GM12892 (cell line): ENCODE data around the gene RPL36AL.

ENCODE experiments used
- POLR2A ChIP-seq: IDR thresholded peaks from 2 replicates; pipeline ENCODE4 v1.6.1; 2011; ENCODE audit warnings: low read depth, low read length, control low read depth
- POLR2AphosphoS5 ChIP-seq: IDR thresholded peaks from 2 replicates; pipeline ENCODE4 v1.6.1; 2011; ENCODE audit warnings: low read depth, low read length, control low read depth
- TAF1 ChIP-seq: IDR thresholded peaks from 2 replicates; pipeline ENCODE4 v1.6.1; 2011; ENCODE audit warnings: low read depth, mild to moderate bottlenecking, control low read depth, low read length, borderline replicate concordance

- TF ChIP-seq POLR2A, result no peak
- TF ChIP-seq POLR2AphosphoS5, result no peak
- no peak for TF ChIP-seq TAF1
These were observed 22.3 kb downstream of the RPL36AL start for GRCh38 chr14:49598189-49598484.
